KOPT-K1 (cell line): ENCODE data around the gene FCN2.

ENCODE experiments used
- H3K27ac ChIP-seq: fragments of 200-600 bp; sonication (generic); 2 replicates; pipeline ENCODE4 v1.5.1; 2016; ENCODE audit warnings: antibody characterized with exemption, mild to moderate bottlenecking, low read depth, low read length; ENCODE audit not compliant: poor library complexity, severe bottlenecking
- H3K36me3 ChIP-seq: fragments of 200-600 bp; sonication (generic); 2 replicates; pipeline ENCODE4 v1.5.1; 2017; ENCODE audit warnings: antibody characterized with exemption, mild to moderate bottlenecking, low read length, moderate library complexity; ENCODE audit not compliant: insufficient read depth
- H3K9me3 ChIP-seq: fragments of 200-600 bp; sonication (generic); 2 replicates; pipeline ENCODE4 v1.5.1; 2017; ENCODE audit warnings: antibody characterized with exemption, low read length, mild to moderate bottlenecking; ENCODE audit not compliant: insufficient read depth, poor library complexity, severe bottlenecking

The FCN2 gene

DNA sequence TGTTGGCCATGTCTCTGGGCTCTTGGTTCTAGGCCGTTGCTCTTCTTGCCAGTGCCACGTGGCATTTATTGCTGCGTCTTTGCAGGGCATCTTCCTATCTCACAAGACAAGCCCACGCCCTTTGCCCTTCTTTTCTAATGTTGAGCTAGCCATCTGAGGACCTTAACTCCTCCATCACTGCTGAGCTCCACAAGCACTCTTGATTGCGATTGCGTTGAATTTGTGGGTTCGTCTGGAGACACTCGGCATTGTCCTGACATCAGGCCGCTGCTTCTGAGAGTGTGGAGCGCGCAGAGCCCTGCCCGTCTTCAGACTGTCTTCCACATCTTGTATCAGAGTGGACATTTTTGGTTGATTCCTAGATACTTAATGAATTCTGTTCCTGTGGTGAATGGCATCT lies 51.6 kb downstream of the FCN2 start:
- no peaks in the 10 kb centered on the region for H3K9me3 ChIP-seq
- no peaks in the 10 kb centered on the region for H3K36me3 ChIP-seq
- no peak overlapping the region for H3K27ac ChIP-seq

DNA sequence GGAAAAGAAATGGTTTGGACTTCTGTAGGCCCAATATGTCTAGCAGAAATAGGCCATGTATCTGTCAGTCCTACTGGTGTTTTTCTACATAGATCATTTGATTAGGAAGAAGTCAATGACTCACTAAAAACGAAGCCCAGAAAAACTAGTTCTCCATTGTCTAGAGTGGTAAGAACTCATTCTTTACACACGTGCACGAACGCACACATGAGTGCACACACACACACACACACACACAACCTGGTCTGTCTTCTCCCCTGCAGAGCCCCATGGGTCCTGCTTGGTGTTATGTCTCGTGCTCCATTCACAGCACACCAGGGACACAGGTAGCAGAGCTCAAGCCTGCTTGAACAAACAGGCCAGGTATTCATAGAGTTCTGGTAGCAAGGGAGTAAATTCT lies 52.0 kb downstream of the FCN2 start:
- H3K27ac ChIP-seq, result no peak overlapping the region
- H3K36me3 ChIP-seq, result no peaks in the 10 kb centered on the region
- no peaks in the 10 kb centered on the region for H3K9me3 ChIP-seq

DNA sequence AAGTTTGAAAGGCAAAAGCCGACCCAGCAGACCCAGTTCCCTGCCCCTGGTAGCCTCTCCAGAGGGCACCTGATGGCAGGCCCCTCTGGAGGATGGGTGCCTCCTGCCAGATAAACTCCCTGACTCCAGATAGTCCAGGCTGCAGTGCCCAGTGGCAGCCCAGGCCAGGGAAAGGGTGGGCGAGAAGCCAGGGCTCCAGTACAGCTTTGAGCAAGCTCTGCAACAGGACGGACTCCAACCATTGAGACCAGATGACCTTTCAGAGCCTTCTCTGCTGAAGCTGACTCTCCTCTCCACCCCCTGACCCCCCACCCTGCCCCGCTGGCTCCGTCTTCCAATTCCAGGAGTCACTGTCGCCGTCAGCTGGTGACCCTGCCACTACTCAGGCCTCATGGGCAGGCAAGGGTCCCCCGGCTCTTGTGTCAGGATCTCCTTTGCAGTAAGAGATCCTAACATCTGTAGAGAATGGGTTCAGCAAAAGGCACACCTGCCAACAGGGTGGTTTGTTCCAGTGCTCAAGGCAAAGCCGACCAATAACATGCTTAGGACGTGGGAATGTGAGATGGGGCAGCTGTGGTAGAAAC lies 52.6 kb downstream of the FCN2 start:
- Histone ChIP-seq H3K36me3 (no peaks in the 10 kb centered on the region), H3K27ac (no peak overlapping the region), H3K9me3 (no peaks in the 10 kb centered on the region)

DNA sequence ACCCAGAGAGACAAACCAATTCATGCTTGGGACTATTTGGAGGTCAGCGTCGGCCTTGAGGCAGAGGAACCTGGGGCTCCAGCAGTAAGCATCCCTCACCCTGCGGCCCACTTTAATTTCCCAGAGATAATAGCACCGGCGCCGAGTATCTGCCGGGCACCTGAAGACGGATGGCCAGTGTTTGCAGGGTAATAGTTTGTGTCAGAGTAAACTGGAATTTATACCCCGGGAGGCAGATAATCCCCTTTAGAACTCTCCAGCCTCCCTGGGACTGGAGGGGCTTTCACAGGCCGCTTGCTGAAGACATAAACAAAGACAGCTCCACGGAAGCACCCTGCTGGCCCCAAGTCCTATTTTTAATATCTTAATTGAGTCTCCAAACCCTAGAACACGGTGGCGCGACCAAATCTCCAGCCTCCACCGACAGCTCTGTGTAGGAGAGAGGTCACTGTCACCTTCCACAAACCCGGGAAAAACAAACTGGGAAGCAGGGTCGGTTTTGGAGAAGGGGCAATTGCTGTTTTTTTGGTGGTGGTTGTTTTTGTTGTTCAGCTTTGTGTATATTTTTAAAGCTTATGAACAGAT lies 54.5 kb downstream of the FCN2 start:
- H3K9me3 ChIP-seq, result no peaks in the 10 kb centered on the region
- H3K36me3 ChIP-seq, result no peaks in the 10 kb centered on the region
- H3K27ac ChIP-seq, result no peak overlapping the region

DNA sequence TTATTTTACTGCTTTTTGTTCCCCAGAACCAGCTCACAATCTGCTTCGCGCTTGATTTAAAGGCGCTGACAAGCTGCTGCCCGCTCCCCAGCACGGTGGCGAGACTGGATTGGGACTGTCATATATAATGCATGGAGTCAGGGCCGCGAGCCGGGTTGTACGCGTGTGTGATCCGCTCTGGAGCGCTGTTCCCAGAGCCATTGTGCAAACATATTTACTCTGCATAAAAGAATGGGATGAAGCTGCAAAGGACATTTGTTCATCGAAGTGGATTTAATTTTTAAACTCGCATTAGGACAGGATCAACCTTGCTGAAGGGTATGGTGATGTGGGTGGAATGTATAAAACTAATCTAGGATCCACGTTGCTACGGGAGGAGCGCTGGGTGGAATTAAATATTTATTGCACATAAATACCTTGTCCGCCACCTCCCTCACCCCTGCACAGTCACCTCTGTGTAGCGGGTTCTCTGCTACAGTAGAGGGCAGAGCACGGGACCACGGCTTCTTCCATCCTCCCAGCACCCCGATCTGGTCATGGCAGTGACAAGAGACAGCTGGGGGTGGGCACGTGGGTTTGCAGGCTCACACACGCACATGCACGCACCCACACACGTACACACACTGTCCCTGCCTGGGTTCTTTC lies 55.2 kb downstream of the FCN2 start:
- Histone ChIP-seq H3K27ac (no peak overlapping the region), H3K9me3 (no peaks in the 10 kb centered on the region), H3K36me3 (no peaks in the 10 kb centered on the region)

DNA sequence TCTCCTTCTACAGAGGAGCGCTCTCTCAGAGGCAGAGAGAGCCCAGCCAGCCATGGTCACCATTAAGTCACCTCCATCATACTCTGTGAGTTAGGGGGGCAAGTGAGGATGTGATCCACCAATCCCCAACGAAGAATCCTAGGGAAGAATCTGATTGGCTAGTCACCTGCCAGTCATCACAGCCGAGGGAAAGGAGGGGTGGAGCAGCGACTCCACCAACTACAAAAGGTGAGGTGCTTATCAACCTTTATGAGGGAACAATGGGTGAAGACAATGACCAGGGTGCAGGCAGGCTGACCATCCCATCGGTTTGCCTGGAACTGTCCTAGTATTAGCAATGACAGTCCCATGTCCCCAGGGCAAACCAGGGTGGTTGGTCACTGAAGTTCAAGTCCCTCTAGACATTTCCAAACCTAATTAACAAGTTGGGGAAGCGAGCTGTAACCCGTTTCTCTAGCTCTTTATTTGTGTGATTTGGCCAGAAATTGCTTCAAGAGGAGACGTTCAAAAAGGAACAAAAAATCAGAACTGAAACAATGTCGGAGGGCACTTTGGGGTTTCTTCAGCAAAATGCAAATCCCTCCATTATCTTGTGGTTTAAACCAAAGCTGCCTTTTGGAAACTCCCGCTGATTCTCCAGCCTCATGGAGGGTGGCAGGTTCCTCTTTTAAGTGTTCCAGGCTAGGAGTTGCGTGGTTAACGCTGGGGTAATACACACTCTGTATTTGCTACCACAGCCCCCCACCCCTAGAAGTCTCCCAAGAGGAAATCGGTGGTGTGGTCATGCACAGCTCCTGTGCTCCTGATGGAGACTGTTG lies 55.9 kb downstream of the FCN2 start:
- Histone ChIP-seq H3K9me3 (no peaks in the 10 kb centered on the region), H3K27ac (no peak overlapping the region), H3K36me3 (no peaks in the 10 kb centered on the region)
